Brain microvascular endothelial cell (primary cell): ENCODE results near the gene SPDYE6.

Experiments used
- DNase-seq: peaks from one replicate; pipeline ENCODE4 v3.0.0-alpha.2; 2020
- H3K27ac ChIP-seq: fragments of 250-450 bp; sonication (Bioruptor Pico); 2 replicates; pipeline ENCODE4 v1.5.1; 2020; ENCODE audit warnings: mild to moderate bottlenecking, moderate library complexity
- H3K27me3 ChIP-seq: fragments of 250-450 bp; sonication (Bioruptor Pico); replicated peaks from 2 replicates; pipeline ENCODE4 v1.5.1; 2020; ENCODE audit warnings: mild to moderate bottlenecking
- H3K36me3 ChIP-seq: fragments of 250-450 bp; sonication (Bioruptor Pico); replicated peaks from 2 replicates; pipeline ENCODE4 v1.5.1; 2020; ENCODE audit warnings: mild to moderate bottlenecking
- H3K4me3 ChIP-seq: 2 replicates; pipeline ENCODE4 v1.5.1; 2011; ENCODE audit warnings: low read depth, mild to moderate bottlenecking, control low read depth, low read length, moderate library complexity
- in situ Hi-C: cut with HindIII; loops from 2 replicates; pipeline ENCODE4 v1.10.0; 2017; ENCODE audit warnings: low sequenced_read_pairs, low pct_ligation_motif_present
- TF ChIP-seq, protein P1 (sequence below): IDR thresholded peaks from 2 replicates; pipeline ENCODE4 v1.5.1; 2011; ENCODE audit warnings: low read depth, mild to moderate bottlenecking, moderate library complexity, low read length, control low read depth, inconsistent platforms; ENCODE audit errors: missing control alignments

The SPDYE6 gene

DNA sequence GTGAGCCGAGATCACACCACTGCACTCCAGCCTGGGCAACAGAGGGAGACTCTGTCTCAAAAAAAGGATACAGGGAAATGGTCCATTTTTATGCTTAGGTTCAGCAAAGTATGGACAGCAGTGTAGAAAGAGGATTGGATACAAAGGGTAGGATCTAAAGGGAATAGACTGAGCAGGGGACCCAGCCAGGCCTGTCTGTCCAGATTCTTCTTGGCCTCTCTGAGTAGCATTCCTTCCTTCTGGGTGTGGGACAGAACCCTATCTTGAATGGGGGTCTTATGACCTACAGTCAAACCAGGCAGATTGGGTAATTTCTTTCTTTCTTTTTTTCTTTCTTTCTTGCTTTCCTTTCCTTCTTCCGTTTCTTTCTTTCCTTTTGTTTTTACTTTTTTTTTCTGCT is 43.9 kb downstream of the SPDYE6 start:
- H3K27me3 ChIP-seq, result no peaks in the 10 kb centered on the region
- in situ Hi-C loops, result no loop called here
- no peak overlapping the region for H3K27ac ChIP-seq
- DNase-seq, result no peak
- no peak overlapping the region for H3K4me3 ChIP-seq
- no peaks in the 10 kb centered on the region for H3K36me3 ChIP-seq
- TF ChIP-seq, protein P1, sequence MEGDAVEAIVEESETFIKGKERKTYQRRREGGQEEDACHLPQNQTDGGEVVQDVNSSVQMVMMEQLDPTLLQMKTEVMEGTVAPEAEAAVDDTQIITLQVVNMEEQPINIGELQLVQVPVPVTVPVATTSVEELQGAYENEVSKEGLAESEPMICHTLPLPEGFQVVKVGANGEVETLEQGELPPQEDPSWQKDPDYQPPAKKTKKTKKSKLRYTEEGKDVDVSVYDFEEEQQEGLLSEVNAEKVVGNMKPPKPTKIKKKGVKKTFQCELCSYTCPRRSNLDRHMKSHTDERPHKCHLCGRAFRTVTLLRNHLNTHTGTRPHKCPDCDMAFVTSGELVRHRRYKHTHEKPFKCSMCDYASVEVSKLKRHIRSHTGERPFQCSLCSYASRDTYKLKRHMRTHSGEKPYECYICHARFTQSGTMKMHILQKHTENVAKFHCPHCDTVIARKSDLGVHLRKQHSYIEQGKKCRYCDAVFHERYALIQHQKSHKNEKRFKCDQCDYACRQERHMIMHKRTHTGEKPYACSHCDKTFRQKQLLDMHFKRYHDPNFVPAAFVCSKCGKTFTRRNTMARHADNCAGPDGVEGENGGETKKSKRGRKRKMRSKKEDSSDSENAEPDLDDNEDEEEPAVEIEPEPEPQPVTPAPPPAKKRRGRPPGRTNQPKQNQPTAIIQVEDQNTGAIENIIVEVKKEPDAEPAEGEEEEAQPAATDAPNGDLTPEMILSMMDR, result no peak

DNA sequence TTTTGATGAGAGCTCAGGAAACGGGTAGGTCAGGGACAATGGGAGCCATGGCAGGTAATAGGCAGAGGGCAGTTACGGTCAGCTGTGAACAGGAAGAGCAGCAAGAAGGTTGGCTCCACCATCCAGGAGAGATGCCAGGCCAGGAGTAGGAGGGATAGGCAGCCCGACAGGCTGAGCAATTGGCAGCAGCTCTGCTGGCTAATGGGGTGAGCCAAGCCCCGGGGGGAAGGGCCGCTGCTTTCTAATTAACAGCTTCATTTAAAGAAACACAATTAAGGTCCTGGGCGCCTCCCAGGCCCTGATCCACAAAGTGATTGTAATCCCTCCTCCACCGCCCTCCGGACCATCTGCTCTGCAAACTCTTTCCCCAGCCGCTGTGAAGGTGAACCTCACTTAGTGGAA is 45.8 kb downstream of the SPDYE6 start:
- in situ Hi-C loops, result no loop called here
- TF ChIP-seq, protein P1, result no peak
- Histone ChIP-seq H3K27me3 (no peaks in the 10 kb centered on the region), H3K4me3 (no peak overlapping the region), H3K36me3 (no peaks in the 10 kb centered on the region), H3K27ac (no peak overlapping the region)
- DNase-seq, result no peak

DNA sequence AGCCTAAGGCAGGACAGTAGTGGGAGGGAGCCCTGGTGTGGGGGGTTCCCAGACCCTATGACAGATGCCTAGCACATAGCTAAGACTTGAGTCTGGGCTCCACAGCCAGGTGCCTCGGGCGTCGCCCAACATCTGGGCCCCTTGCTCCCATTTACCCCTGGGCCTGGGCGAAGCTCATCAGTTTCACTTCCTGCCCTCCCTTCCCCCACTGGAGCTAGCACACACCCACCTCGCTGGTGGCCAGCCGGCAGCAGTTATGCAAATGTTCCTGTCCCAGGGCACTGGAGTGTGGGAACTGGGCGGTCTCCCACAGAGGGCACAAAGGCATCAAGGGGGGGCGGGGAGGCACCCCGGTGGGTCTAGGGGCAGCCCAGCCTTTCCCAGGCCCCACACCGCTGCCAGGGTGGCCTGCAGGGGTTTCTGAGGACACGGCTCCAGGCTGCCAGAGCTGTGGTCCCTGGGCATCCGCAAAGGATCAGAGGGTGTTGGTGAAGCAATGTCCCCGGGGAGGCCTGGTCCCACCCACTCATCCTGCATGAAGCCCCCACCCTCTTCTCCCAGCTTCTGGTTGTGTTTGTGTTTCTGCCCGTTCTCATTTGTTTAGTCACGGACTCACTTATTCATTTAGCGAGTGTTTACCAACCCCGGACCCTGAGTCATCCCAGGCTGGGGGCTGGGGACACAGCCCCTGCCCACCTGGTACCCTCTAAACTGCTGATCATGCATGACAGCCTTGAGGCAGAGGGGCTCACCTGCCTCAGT is 49.1 kb downstream of the SPDYE6 start:
- TF ChIP-seq, protein P1, result no peak
- H3K27ac ChIP-seq, result no peak overlapping the region
- no peaks in the 10 kb centered on the region for H3K27me3 ChIP-seq
- peak; percentile 36 for DNase-seq
- no peaks in the 10 kb centered on the region for H3K36me3 ChIP-seq
- in situ Hi-C loops, result no loop called here
- H3K4me3 ChIP-seq, result peak overlapping the region; percentile 15

DNA sequence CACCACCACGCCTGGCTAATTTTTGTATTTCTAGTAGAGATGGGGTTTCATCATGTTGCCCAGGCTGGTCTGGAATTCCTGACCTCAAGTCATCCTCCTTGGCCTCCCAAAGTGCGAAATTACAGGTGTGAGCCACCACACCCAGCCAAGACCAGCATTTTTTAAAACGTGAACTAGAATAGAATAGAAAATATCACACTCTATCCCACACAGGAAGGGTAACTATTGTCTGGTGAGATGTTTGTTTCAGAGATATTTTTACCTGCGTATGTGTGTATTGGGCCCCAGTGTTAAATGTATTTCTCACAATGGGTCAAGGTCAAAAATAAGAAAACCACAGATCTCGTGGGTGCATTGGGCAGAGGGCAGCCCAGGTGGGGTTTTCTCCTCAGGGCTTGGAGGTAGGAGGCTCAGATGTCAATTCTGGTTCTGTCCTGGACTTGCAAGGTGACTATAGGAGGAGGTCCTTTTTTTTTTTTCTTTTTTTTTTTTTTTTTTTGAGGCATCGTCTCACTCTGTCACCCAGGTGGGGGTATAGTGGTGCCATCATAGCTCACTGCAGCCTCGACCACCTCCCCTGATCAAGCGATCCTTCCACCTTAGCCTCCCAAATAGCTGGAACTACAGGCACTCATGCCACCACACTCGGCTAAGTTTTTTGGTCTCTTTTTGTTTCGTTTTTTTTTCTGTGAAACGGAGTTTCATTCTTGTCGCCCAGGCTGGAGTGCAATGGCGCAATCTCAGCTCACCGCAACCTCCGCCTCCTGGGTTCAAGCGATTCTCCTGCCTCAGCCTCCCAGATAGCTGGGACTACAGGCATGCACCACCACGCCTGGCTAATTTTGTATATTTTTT is 50.6 kb downstream of the SPDYE6 start:
- in situ Hi-C loops, result no loop called here
- no peak overlapping the region for H3K27ac ChIP-seq

DNA sequence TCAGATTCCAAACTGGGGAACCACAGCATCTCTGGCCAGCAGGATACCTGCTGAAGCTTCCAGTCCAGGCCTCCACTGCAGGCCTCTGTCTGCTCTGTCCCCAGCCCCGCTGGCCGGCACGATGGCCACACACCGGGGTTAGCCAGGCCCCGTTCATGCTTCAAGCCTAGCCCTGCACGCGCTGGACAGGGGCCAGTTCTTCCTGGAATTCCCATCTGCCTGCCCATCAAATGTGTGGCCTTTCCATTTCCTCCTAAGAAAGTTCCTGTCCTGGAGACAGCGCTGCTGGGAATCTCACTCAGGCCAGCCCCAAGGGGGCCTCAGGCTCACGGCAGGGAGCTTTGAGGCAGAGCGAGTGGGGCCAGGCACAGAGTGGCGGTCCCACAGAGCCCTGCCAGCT is 51.6 kb downstream of the SPDYE6 start:
- H3K27me3 ChIP-seq, result peaks cover 2% of the 10 kb centered on the region
- no peaks in the 10 kb centered on the region for H3K36me3 ChIP-seq
- DNase-seq, result no peak
- in situ Hi-C loops, result no loop called here
- H3K4me3 ChIP-seq, result no peak overlapping the region
- TF ChIP-seq, protein P1, result no peak
- H3K27ac ChIP-seq, result no peak overlapping the region

More for the DNA sequence above, 50.6 kb downstream of the SPDYE6 start:
- no peak overlapping the region for H3K4me3 ChIP-seq
- H3K36me3 ChIP-seq, result no peaks in the 10 kb centered on the region
- TF ChIP-seq, protein P1, result no peak
- DNase-seq, result no peak
- no peaks in the 10 kb centered on the region for H3K27me3 ChIP-seq
